Activated T-cell treated with anti-CD3 and anti-CD28 coated beads, Interleukin-2, amount 50 U/mL, for 24 hours (primary cell): ENCODE data around the gene RANBP3L.
"Not testable (repeated sequence)": the region's sequence is repeated elsewhere in the genome, so short reads cannot be mapped to it uniquely, and the experiment has no call there.

Source experiments
- DNase-seq: peaks from one replicate; pipeline ENCODE4 v3.0.0-alpha.2; 2020
- H3K27ac Mint-ChIP-seq: 2 replicates; pipeline ENCODE4 v1.8.0; 2020; ENCODE audit warnings: mild to moderate bottlenecking, mixed read lengths
- H3K27me3 Mint-ChIP-seq: 2 replicates; pipeline ENCODE4 v1.8.0; 2020; ENCODE audit warnings: mixed read lengths
- H3K36me3 Mint-ChIP-seq: 2 replicates; pipeline ENCODE4 v1.8.0; 2020; ENCODE audit warnings: low read depth, mixed read lengths
- H3K4me1 Mint-ChIP-seq: 2 replicates; pipeline ENCODE4 v1.8.0; 2020; ENCODE audit warnings: low read depth, mixed read lengths
- H3K4me3 Mint-ChIP-seq: 2 replicates; pipeline ENCODE4 v1.8.0; 2020; ENCODE audit warnings: mild to moderate bottlenecking, moderate library complexity, mixed read lengths
- H3K9me3 Mint-ChIP-seq: 2 replicates; pipeline ENCODE4 v1.8.0; 2020; ENCODE audit warnings: mixed read lengths

Gene RANBP3L

DNA sequence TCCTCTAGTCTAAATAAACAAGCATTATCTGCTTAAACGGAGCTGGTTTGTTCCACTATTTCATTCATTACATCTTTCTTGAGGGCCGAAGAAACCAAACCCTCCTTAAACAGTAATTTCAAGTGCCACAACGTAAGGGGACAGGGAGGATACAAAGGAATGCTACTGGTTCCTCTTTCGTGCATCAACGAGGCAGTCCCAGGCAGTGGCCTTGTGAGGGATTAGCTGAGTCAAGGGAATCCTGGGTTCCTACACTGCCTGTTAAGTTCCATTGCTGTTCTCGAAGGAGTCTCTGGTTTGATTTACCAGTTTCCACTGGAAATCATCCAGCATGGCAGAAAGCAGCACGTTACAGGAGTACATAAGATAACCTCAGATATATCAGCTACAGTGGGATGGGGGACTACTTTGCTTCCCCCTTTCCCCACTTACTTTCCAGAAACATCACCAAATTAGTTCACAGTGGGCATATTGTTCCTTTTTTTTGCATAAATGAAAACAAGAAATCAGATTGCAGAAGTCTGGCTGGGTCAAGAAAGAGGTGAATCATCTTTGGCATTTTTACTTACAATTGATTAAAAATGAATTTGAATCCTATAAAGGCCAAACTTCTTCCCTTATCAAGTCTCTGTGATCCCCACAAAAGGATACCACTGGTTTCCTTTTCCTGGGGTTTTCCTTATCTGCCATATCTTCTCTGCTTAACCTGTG is 2.5 kb upstream of the RANBP3L start:
- Mint-ChIP-seq H3K27me3 (peaks cover 5% of the 10 kb centered on the region), H3K4me1 (peaks cover 17% of the 10 kb centered on the region), H3K36me3 (no peaks in the 10 kb centered on the region), H3K9me3 (no peaks in the 10 kb centered on the region), H3K27ac (no peak overlapping the region), H3K4me3 (no peak overlapping the region)
- DNase-seq: no peak

GRCh38 chr5:36300927-36301540 is 668 bp downstream of the RANBP3L start:
- Mint-ChIP-seq H3K4me3 (no peak overlapping the region), H3K9me3 (no peaks in the 10 kb centered on the region)

DNA sequence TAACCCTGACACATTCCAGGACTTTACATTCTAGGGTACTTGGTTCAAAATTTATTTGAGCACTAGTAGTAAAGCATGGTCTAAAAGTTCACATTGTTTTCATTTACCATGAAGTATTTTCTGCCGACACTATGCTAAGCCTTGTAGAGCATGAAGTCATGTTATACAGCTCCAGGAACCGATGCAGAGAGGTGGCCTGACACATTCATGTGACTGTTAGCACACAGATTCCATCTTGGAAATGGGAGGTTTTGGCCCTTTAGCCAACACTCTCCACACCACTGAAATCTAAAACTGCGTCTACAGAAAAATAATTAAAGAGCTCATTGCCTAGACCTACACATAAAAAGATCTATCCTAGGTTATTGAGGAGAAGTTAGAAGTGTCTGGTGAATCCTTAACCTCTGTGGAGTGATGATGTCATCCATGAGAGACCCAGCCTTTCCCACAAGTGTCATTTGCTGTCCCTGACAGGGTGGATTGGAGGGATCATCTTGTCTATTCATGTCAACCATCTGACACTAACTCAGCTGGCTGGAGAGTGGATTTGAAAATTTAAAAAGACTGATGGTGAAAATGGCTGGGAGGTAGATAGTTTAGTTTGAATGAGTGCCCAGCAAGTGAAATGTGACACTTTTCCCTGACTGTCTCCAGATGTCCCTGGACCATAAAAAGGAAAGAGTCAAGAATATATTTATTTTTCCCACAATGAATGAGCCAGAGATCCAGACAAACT is 1.3 kb downstream of the RANBP3L start:
- peaks cover 29% of the 10 kb centered on the region for H3K27me3 Mint-ChIP-seq
- peaks cover 17% of the 10 kb centered on the region for H3K4me1 Mint-ChIP-seq
- H3K4me3 Mint-ChIP-seq: no peak overlapping the region
- no peaks in the 10 kb centered on the region for H3K9me3 Mint-ChIP-seq
- no peak for DNase-seq
- no peak overlapping the region for H3K27ac Mint-ChIP-seq
- H3K36me3 Mint-ChIP-seq: no peaks in the 10 kb centered on the region

More at GRCh38 chr5:36300927-36301540, 668 bp downstream of the RANBP3L start:
- H3K27me3 Mint-ChIP-seq: peaks cover 28% of the 10 kb centered on the region
- DNase-seq: no peak
- peaks cover 17% of the 10 kb centered on the region for H3K4me1 Mint-ChIP-seq
- no peaks in the 10 kb centered on the region for H3K36me3 Mint-ChIP-seq
- no peak overlapping the region for H3K27ac Mint-ChIP-seq

DNA sequence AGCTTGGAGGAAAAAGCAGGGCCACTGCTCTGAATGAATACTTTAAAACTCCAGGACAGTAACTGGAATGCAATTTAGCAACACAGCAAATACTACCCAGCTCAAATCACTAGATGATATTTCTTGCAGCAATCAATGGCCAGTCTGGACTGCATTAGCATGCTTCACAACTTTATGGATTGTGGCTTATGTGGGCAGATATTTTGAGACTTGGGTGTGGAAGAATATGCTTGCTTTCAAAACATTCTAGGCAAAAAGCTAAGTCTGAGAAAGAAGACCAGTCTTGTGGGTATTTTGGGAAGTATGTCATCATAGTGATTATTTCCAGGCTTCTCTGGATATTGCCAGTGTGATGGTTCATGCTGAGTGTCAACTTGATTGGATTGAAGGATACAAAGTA is 3.1 kb downstream of the RANBP3L start:
- H3K27me3 Mint-ChIP-seq: peaks cover 29% of the 10 kb centered on the region
- no peak for DNase-seq
- H3K9me3 Mint-ChIP-seq: no peaks in the 10 kb centered on the region
- H3K4me1 Mint-ChIP-seq: peaks cover 17% of the 10 kb centered on the region
- no peak overlapping the region for H3K4me3 Mint-ChIP-seq
- H3K36me3 Mint-ChIP-seq: no peaks in the 10 kb centered on the region
- no peak overlapping the region for H3K27ac Mint-ChIP-seq

GRCh38 chr5:36297653-36298052 is 4.0 kb downstream of the RANBP3L start:
- peaks cover 17% of the 10 kb centered on the region for H3K4me1 Mint-ChIP-seq
- no peaks in the 10 kb centered on the region for H3K36me3 Mint-ChIP-seq
- no peak for DNase-seq
- no peak overlapping the region for H3K27ac Mint-ChIP-seq
- no peak overlapping the region for H3K4me3 Mint-ChIP-seq
- peaks cover 29% of the 10 kb centered on the region for H3K27me3 Mint-ChIP-seq
- no peaks in the 10 kb centered on the region for H3K9me3 Mint-ChIP-seq

DNA sequence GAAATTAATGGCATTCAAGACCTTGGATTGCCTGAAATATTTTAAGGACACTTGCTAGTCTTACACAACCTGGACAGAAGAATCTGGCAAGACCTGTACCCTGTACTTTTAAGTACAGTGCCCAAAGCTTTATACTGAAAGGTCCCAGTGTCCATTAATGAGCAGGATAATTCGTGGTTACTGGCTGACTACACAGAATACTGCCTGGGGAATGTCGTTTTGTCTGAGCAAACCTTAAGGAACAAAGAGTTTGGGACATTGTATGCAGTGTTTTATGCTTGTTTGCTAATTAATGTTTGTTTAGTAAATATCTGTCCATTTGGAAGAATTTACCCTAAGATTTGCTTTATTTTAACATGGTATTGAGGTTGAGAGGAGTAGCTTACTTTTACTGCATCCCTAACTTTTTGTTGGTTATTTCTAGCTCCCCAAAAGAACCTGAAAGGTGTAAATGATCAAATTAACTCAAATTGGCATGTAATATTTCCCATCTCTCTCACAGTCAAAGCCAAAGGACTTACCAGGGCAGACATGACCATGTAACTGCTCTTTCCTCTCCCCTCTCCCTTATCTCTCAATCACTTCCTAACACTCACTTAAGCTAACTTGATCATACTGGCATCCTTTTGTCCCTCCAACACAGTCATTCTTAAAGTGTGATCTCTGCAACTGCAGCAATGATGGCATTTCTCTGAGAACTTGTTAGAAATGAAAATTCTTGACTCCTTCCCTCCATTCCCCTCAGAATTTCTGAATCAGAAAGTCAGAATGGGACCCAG is 15.7 kb downstream of the RANBP3L start:
- no peak for DNase-seq
- H3K27ac Mint-ChIP-seq: no peak overlapping the region
- H3K27me3 Mint-ChIP-seq: peaks cover 3% of the 10 kb centered on the region
- no peaks in the 10 kb centered on the region for H3K36me3 Mint-ChIP-seq
- no peaks in the 10 kb centered on the region for H3K4me1 Mint-ChIP-seq
- no peaks in the 10 kb centered on the region for H3K9me3 Mint-ChIP-seq
- no peak overlapping the region for H3K4me3 Mint-ChIP-seq

DNA sequence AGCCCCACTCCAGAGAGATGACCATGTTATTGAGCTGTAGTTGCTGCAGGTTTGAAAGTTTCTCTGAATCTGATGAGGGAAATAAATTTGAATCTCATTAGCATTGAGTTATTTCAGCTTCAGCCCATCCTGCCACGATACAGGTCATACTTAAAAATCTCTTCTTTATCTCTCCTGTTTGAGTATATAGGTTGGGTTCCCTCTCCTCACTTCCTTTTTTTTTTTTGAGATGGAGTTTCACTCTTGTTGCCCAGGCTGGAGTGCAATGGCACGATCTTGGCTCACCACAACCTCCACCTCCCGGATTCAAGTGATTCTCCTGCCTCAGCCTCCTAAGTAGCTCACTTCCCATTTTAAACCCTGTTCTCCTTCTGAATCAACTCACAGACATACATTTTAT is 17.9 kb downstream of the RANBP3L start:
- H3K9me3 Mint-ChIP-seq, DNase-seq, H3K27ac Mint-ChIP-seq, H3K27me3 Mint-ChIP-seq, H3K4me3 Mint-ChIP-seq, H3K36me3 Mint-ChIP-seq: not testable (repeated sequence)
- H3K4me1 Mint-ChIP-seq: peaks cover 11% of the 10 kb centered on the region

GRCh38 chr5:36281626-36282025 is 20.1 kb downstream of the RANBP3L start:
- Mint-ChIP-seq H3K9me3 (peaks cover 3% of the 10 kb centered on the region), H3K36me3 (no peaks in the 10 kb centered on the region), H3K27ac (no peak overlapping the region), H3K27me3 (peaks cover 9% of the 10 kb centered on the region), H3K4me1 (peaks cover 16% of the 10 kb centered on the region), H3K4me3 (no peak overlapping the region)
- no peak for DNase-seq

GRCh38 chr5:36279054-36279698 is 22.5 kb downstream of the RANBP3L start:
- DNase-seq: no peak
- Mint-ChIP-seq H3K36me3 (no peaks in the 10 kb centered on the region), H3K4me1 (peaks cover 16% of the 10 kb centered on the region), H3K9me3 (peaks cover 3% of the 10 kb centered on the region), H3K27me3 (peaks cover 12% of the 10 kb centered on the region), H3K4me3 (no peak overlapping the region), H3K27ac (no peak overlapping the region)

DNA sequence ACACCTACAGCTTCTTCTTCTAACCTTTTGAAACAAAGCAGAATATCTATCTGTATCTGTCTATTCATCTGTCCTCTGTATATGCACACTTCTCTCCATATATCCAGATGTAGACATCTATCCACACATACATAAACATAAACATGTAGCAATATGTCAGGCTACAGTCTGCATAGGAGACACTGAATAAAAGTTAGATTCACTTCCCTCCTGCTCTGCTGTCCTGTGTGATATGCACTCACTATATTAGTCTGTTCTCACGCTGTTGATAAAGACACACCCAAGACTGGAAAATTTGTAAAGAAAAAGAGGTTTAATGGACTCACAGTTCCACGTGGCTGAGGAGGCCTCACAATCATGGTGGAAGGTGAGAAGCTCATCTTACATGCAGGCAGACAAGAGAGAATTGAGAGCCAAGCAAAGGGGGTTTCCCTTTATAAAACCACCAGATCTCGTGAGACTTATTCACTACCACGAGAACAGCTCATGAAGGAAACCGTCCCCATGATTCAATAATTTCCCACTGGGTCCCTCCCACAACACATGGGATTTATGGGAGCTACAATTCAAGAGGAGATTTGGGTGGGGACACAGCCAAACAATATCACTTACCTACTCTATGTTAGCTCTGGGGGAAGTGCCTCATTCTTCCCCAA is 24.1 kb downstream of the RANBP3L start:
- no peak overlapping the region for H3K4me3 Mint-ChIP-seq
- H3K27me3 Mint-ChIP-seq: peaks cover 13% of the 10 kb centered on the region
- DNase-seq: no peak
- H3K27ac Mint-ChIP-seq: no peak overlapping the region
- H3K9me3 Mint-ChIP-seq: peaks cover 3% of the 10 kb centered on the region
- peaks cover 16% of the 10 kb centered on the region for H3K4me1 Mint-ChIP-seq
- no peaks in the 10 kb centered on the region for H3K36me3 Mint-ChIP-seq

DNA sequence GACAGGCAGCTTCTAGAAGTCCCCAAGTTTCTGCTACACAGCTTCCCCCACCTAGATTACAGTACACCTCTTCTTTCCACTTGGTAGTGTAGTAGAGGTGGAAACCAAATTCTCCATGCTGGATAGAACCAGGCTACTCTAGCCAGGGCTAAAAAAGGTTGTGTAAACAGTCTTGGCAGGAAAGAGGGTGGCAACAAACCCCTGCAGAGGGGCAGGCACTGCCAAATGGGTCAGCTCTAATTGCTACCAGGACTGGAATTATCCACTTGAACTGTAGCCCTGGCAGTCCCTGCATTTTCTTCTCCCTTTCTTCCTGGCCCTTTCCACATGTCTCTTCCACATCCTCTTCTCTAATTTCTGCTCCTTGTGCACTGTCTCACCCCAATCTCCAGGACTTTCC is 24.8 kb downstream of the RANBP3L start:
- H3K36me3 Mint-ChIP-seq: no peaks in the 10 kb centered on the region
- DNase-seq: no peak
- H3K4me3 Mint-ChIP-seq: no peak overlapping the region
- peaks cover 13% of the 10 kb centered on the region for H3K27me3 Mint-ChIP-seq
- no peak overlapping the region for H3K27ac Mint-ChIP-seq
- peaks cover 16% of the 10 kb centered on the region for H3K4me1 Mint-ChIP-seq
- peaks cover 3% of the 10 kb centered on the region for H3K9me3 Mint-ChIP-seq

GRCh38 chr5:36273809-36274526 is 27.7 kb downstream of the RANBP3L start:
- peaks cover 7% of the 10 kb centered on the region for H3K4me1 Mint-ChIP-seq
- no peak for DNase-seq

GRCh38 chr5:36272136-36272690 is 29.5 kb downstream of the RANBP3L start:
- H3K27me3 Mint-ChIP-seq: peaks cover 21% of the 10 kb centered on the region
- no peak for DNase-seq
- no peaks in the 10 kb centered on the region for H3K36me3 Mint-ChIP-seq
- H3K27ac Mint-ChIP-seq: no peak overlapping the region
- no peaks in the 10 kb centered on the region for H3K9me3 Mint-ChIP-seq
- H3K4me1 Mint-ChIP-seq: no peaks in the 10 kb centered on the region
- H3K4me3 Mint-ChIP-seq: no peak overlapping the region

More at GRCh38 chr5:36273809-36274526, 27.7 kb downstream of the RANBP3L start:
- H3K27ac Mint-ChIP-seq: no peak overlapping the region
- no peak overlapping the region for H3K4me3 Mint-ChIP-seq
- no peaks in the 10 kb centered on the region for H3K36me3 Mint-ChIP-seq
- H3K9me3 Mint-ChIP-seq: peaks cover 3% of the 10 kb centered on the region
- H3K27me3 Mint-ChIP-seq: peaks cover 19% of the 10 kb centered on the region
